Endodermal cell (in vitro differentiated cells): ENCODE data around the gene RGS7BP. TPM values are rescaled to one million over a fixed set of nuclear protein-coding genes. Genes with fewer than 3 reads are reported as not detected.

Experiments
- DNase-seq: peaks from one replicate; pipeline ENCODE4 v3.0.0-alpha.2; 2017
- H3K27ac ChIP-seq: 2 replicates; pipeline ENCODE4 v1.5.1; 2013; ENCODE audit warnings: mild to moderate bottlenecking, low read depth, low read length, moderate library complexity
- H3K27me3 ChIP-seq: 2 replicates; pipeline ENCODE4 v1.6.1; 2013; ENCODE audit warnings: mild to moderate bottlenecking, low read length, moderate library complexity; ENCODE audit not compliant: insufficient read depth, control insufficient read depth, poor library complexity, severe bottlenecking
- H3K36me3 ChIP-seq: 2 replicates; pipeline ENCODE4 v1.7.0; 2013; ENCODE audit warnings: mild to moderate bottlenecking, low read length, moderate library complexity; ENCODE audit not compliant: control insufficient read depth, insufficient read depth
- H3K4me1 ChIP-seq: one replicate; pipeline ENCODE4 v1.7.0; 2013; ENCODE audit warnings: low read length; ENCODE audit not compliant: control insufficient read depth, insufficient read depth
- H3K4me3 ChIP-seq: 2 replicates; pipeline ENCODE4 v1.5.1; 2013; ENCODE audit warnings: mild to moderate bottlenecking, low read length, moderate library complexity
- H3K9ac ChIP-seq: 2 replicates; pipeline ENCODE4 v1.6.1; 2013; ENCODE audit warnings: mild to moderate bottlenecking, low read length, moderate library complexity; ENCODE audit not compliant: poor library complexity, severe bottlenecking; ENCODE audit errors: extremely low read depth
- H3K9me3 ChIP-seq: 2 replicates; pipeline ENCODE4 v1.6.1; 2013; ENCODE audit warnings: mild to moderate bottlenecking, low read length, moderate library complexity; ENCODE audit not compliant: control insufficient read depth
- H3K27ac Mint-ChIP-seq: 2 replicates; pipeline ENCODE4 v1.8.0; 2020; ENCODE audit warnings: mixed read lengths
- H3K27me3 Mint-ChIP-seq: 2 replicates; pipeline ENCODE4 v1.8.0; 2021; ENCODE audit warnings: mild to moderate bottlenecking, mixed read lengths; ENCODE audit not compliant: insufficient read depth
- H3K36me3 Mint-ChIP-seq: 2 replicates; pipeline ENCODE4 v1.8.0; 2020; ENCODE audit warnings: low read depth, mixed read lengths
- H3K4me1 Mint-ChIP-seq: 2 replicates; pipeline ENCODE4 v1.8.0; 2020; ENCODE audit warnings: mixed read lengths
- H3K4me3 Mint-ChIP-seq: 2 replicates; pipeline ENCODE4 v1.8.0; 2020; ENCODE audit warnings: mild to moderate bottlenecking, moderate library complexity, mixed read lengths
- H3K9me3 Mint-ChIP-seq: 2 replicates; pipeline ENCODE4 v1.8.0; 2020; ENCODE audit warnings: mild to moderate bottlenecking, mixed read lengths
- CTCF ChIP-seq: fragments of 200-600 bp; sonication (generic); conservative IDR thresholded peaks from 2 replicates; pipeline ENCODE4 v1.5.0; 2021; ENCODE audit warnings: antibody characterized with exemption, mild to moderate bottlenecking
- WGBS, 2 experiments: methylation state at CpG; one replicate each; pipeline versions ENCODE4 v1.1.5 to v1.1.7; 2013; ENCODE audit warnings: missing lambda C conversion rate in 2 of 2, mixed read lengths in 1 of 2; ENCODE audit not compliant: insufficient coverage in 1 of 2, insufficient read length in 1 of 2; 5-methylcytosine and 5-hydroxymethylcytosine counted together
- total RNA-seq, 2 donors: library from RNA; stranded (reverse); fragmentation: NEBNext Ultra II Directional in 1 of 2; extraction: Animal tissue kit (Norgen Biotek cat#: 25700) in 1 of 2; gene quantifications; 2 replicates in 1 of 2; 3 replicates in 1 of 2; pipeline ENCODE4 v1.2.1, GENCODE V29; 2021

The RGS7BP gene
- total RNA-seq, 2 donors from 2014 or later, result 1.5 to 2.3 TPM

- H3K36me3 ChIP-seq, result no peaks in the 10 kb centered on the region
- H3K4me1 ChIP-seq, result no peaks in the 10 kb centered on the region
- no peak overlapping the region for H3K4me3 ChIP-seq
- no peaks in the 10 kb centered on the region for H3K9me3 ChIP-seq
- no peak overlapping the region for H3K9ac ChIP-seq
- Mint-ChIP-seq H3K27me3 (no peaks in the 10 kb centered on the region), H3K4me1 (peaks cover 10% of the 10 kb centered on the region), H3K27ac (no peak overlapping the region), H3K4me3 (no peak overlapping the region), H3K9me3 (no peaks in the 10 kb centered on the region), H3K36me3 (no peaks in the 10 kb centered on the region)
- no peak overlapping the region for H3K27ac ChIP-seq
- no peak for TF ChIP-seq CTCF
- H3K27me3 ChIP-seq, result no peaks in the 10 kb centered on the region
- WGBS, 2 experiments, result 92 to 96% methylated on average over 1 to 3 of the region's 3 CpGs
- no peak for DNase-seq
Measured at GRCh38 chr5:64530076-64530475, 24.3 kb downstream of the RGS7BP start.

GRCh38 chr5:64532212-64532611 is 26.4 kb downstream of the RGS7BP start:
- Mint-ChIP-seq H3K27me3 (no peaks in the 10 kb centered on the region), H3K27ac (no peak overlapping the region), H3K4me1 (peaks cover 4% of the 10 kb centered on the region), H3K4me3 (no peak overlapping the region), H3K9me3 (no peaks in the 10 kb centered on the region), H3K36me3 (no peaks in the 10 kb centered on the region)
- TF ChIP-seq CTCF, result no peak
- Histone ChIP-seq H3K27me3 (no peaks in the 10 kb centered on the region), H3K36me3 (no peaks in the 10 kb centered on the region), H3K9me3 (no peaks in the 10 kb centered on the region), H3K4me1 (no peaks in the 10 kb centered on the region), H3K9ac (no peak overlapping the region), H3K4me3 (no peak overlapping the region), H3K27ac (no peak overlapping the region)
- 82 to 94% methylated on average over 2 of the region's 2 CpGs for WGBS, 2 experiments
- DNase-seq, result no peak

GRCh38 chr5:64532657-64533056 is 26.8 kb downstream of the RGS7BP start:
- H3K36me3 ChIP-seq, result no peaks in the 10 kb centered on the region
- no peaks in the 10 kb centered on the region for H3K4me1 ChIP-seq
- no peak overlapping the region for H3K4me3 ChIP-seq
- no peak for TF ChIP-seq CTCF
- Mint-ChIP-seq H3K27me3 (no peaks in the 10 kb centered on the region), H3K27ac (no peak overlapping the region), H3K4me3 (no peak overlapping the region), H3K4me1 (peaks cover 4% of the 10 kb centered on the region), H3K36me3 (no peaks in the 10 kb centered on the region), H3K9me3 (no peaks in the 10 kb centered on the region)
- H3K9ac ChIP-seq, result no peak overlapping the region
- H3K9me3 ChIP-seq, result no peaks in the 10 kb centered on the region
- WGBS, 2 experiments, result 96 to 100% methylated on average over 1 to 2 of the region's 2 CpGs
- DNase-seq, result no peak
- H3K27me3 ChIP-seq, result no peaks in the 10 kb centered on the region
- H3K27ac ChIP-seq, result no peak overlapping the region
